ENCODE measurements around the gene TMEM128.

DNA sequence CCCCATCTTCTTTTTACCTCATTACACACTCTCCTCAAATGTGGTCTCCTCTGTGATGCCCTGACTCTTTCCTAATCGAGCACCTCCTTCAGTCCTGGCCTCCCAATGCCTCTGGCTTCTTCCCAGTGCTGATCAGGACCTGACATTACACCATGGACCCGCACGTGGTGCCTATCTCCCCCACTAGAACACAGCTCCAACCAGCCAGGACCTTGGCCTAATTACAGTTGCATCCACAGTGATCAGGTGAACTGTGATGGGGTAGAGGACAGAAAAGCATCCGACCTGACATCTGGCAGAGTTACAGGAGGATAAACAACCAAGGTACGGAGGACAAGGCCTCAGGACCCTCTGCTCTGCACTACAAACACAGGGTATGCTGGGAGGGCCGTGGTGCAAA lies 29.5 kb upstream of the TMEM128 start:
- TF ChIP-seq, protein P1, sequence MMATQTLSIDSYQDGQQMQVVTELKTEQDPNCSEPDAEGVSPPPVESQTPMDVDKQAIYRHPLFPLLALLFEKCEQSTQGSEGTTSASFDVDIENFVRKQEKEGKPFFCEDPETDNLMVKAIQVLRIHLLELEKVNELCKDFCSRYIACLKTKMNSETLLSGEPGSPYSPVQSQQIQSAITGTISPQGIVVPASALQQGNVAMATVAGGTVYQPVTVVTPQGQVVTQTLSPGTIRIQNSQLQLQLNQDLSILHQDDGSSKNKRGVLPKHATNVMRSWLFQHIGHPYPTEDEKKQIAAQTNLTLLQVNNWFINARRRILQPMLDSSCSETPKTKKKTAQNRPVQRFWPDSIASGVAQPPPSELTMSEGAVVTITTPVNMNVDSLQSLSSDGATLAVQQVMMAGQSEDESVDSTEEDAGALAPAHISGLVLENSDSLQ (IDR thresholded peaks at IDR 0.05): no peak
- TF ChIP-seq FOXA1 (IDR thresholded peaks at IDR 0.05) (no peak), TARDBP (IDR thresholded peaks at IDR 0.05) (no peak), CTBP1 (IDR thresholded peaks at IDR 0.05; ENCODE audit: borderline replicate concordance) (no peak), ELF4 (IDR thresholded peaks at IDR 0.05) (no peak), BHLHE40 (IDR thresholded peaks at IDR 0.05; ENCODE audit: borderline replicate concordance) (no peak)
